Suppressor macrophage treated with lipopolysaccharide for 1 hour (primary cell): ENCODE data around the gene ZSWIM8.

ENCODE experiments used
- DNase-seq, 3 donors: peaks; one replicate each; pipeline ENCODE4 v3.0.0-alpha.2; 2020 to 2022

The ZSWIM8 gene

DNA sequence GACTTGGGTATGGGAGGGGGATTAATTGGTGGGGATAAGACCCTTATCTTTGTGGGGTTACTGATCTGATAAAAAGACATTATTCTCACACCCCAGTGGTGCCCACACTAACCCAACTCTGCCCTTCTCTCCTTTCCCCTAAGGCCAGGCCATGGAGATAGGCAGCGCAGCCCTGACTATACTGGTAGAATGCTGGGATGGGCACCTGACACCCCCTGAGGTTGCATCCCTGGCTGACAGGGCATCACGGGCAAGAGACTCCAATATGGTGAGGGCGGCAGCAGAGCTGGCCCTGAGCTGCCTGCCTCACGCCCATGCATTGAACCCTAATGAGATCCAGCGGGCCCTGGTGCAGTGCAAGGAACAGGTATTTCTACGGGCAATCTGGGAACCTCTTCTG lies 12.7 kb downstream of the ZSWIM8 start:
- DNase-seq = no peak

DNA sequence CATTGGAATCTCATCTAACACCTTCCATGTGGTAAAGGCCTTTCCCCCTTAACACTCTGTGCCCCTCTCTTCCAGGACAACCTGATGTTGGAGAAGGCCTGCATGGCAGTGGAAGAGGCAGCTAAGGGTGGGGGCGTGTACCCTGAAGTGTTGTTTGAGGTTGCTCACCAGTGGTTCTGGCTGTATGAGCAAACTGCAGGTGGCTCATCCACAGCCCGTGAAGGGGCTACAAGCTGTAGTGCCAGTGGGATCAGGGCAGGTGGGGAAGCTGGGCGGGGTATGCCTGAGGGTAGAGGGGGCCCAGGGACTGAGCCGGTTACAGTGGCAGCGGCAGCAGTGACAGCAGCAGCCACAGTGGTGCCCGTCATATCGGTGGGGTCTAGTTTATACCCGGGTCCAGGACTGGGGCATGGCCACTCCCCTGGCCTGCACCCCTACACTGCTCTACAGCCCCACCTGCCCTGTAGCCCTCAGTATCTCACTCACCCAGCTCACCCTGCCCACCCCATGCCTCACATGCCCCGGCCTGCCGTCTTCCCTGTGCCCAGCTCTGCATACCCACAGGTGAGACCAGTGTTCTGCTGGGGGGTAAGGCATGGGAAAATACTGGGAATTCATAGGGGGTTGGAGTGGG lies 13.6 kb downstream of the ZSWIM8 start:
- DNase-seq = no peak

DNA sequence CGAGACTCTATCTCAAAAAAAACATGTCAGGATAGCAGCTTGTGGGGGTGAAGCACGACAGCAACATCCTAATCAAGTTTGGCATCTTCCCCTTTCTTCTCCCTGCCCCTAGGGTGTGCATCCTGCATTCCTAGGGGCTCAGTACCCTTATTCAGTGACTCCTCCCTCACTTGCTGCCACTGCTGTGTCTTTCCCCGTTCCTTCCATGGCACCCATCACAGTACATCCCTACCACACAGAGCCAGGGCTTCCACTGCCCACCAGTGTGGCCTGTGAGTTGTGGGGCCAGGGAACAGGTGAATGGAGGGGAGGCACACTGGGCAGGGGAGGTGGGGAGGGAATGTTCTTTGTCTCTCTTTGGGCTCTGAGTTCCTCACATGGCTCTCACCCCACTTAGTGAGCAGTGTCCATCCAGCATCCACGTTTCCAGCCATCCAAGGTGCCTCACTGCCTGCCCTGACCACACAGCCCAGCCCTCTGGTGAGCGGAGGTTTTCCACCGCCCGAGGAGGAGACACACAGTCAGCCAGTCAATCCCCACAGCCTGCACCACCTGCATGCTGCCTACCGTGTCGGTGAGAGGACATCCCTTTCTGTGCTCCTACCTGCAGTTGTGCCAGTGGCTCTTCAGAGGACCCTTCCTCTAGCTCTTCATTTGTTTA lies 14.6 kb downstream of the ZSWIM8 start:
- no peak for DNase-seq

DNA sequence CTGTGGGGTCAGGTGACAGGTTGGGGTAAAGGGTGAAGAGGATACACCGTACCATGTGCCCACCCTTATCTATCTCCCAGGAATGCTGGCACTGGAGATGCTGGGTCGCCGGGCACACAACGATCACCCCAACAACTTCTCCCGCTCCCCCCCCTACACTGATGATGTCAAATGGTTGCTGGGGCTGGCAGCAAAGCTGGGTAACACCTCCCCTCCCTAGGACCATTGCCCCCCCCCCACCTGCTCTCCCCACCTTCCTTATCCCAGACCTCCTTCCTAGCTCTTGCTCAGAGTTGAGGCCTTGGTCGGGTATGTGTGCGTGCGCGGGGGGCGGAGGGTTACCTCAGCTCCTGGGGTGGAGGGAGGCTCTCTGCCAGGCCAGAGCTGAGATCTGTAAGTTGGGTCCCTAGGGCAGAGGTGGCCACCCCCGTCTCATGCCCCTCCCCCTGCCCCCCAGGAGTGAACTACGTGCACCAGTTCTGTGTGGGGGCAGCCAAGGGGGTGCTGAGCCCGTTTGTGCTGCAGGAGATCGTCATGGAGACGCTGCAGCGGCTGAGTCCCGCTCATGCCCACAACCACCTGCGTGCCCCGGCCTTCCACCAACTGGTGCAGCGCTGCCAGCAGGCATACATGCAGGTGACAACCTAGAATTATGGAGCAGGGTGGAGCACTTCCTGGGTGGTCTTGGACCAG lies 15.3 kb downstream of the ZSWIM8 start:
- DNase-seq = no peak

DNA sequence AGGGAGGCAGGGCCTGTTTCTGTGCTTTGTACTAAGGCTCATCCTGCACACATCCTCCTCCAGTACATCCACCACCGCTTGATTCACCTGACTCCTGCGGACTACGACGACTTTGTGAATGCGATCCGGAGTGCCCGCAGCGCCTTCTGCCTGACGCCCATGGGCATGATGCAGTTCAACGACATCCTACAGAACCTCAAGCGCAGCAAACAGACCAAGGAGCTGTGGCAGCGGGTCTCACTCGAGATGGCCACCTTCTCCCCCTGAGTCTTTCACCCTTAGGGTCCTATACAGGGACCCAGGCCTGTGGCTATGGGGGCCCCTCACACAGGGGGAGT lies 15.8 kb downstream of the ZSWIM8 start:
- no peak for DNase-seq

DNA sequence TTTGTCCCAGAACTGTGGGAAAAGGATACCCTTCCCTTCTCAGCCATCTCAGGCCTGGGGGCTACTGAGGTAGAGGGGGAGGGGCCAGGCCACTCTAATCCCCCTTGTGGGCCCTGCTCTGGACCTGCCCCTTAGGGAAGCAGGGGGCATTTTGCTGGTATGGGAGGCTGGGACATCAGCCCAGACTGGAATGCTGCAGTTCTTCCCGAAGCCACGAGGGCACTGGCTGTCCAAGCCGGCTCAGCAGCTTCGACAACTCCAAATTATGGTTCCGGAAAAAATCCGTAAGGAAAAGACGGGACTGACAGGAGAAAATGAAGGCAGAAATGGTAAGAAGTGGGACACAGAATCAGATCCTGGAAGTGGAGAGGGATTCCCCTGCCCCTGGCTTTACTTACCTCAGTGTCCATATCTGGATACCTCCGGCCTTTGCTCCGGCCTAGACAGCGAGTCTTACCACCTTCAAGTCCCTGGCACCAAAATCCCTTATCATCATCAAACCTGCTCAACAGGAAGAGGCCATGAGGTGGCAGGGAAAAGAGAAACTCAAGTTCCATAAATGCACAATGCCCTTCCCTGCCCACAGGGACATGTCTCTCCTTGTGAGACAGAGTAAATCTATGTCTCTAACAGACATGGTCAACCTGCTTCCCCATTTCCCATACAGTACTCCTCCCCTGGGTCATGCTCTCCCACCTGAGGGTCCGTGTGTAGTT lies 17.0 kb downstream of the ZSWIM8 start:
- DNase-seq = no peak

DNA sequence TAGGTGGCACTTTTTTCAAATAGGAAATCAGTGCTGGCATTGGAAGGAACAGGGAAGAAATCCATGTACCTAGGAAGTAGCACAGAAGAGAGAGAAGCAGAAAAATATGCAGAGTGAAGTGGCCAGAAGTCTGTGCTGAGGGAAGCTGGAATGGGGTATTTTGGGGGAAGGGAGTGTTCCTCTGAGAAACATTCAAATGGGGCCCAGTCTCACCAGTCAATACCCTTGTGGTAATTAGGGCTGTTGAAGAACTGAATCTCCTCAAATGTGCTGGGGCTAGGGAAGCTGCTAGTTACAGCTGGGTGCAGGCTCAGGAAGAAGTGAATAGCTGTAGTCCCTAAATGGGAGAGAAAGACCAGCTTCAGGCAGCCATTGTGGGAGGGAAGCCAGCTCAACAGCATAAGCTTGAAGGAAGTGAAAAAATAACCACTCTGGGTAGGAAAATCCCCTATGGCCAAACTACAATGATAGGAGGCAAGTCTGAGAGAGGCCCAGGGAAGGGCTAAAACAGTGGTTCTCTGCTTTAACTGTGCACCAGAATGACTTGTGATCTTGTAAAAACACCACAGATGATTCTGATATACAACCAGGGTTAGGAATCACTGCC lies 18.4 kb downstream of the ZSWIM8 start:
- DNase-seq = peak; percentile 75 to 80 (median 78)

DNA sequence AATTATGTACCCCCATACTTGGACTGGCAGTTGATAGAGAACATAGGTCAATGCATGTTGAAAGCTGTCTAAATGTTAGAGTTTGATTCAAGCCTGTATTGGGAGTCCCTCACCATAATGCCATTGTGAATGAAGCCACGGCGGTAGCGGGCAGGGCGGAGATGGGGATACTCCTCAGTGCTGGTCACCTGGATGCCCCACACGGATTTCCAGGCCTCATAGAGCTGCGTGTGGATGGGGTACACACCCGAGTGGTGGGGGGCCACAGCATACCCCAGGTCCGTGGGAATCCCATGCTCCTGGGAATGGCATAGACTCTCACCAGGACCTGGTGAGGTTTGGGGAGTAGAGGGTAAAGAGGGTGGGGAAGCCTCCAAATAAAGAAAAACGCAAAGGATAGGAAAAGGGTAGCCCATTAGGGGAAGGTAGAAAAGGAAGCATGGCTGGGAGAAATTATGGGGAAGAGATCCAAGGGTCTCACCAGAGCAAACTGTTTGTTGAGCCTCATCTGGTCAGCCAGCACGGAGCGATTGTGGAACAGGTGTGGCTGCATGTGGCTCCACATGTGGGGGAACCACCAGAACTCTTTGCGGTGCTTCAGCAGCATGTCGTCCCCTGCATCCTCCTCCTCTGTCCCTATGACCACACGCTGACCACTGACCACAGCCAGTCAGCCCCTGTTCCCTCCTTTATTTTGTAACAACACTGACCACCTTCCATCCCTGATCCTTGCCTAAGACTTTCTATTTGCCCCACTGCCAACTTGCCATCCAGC lies 21.0 kb downstream of the ZSWIM8 start:
- DNase-seq = no peak

DNA sequence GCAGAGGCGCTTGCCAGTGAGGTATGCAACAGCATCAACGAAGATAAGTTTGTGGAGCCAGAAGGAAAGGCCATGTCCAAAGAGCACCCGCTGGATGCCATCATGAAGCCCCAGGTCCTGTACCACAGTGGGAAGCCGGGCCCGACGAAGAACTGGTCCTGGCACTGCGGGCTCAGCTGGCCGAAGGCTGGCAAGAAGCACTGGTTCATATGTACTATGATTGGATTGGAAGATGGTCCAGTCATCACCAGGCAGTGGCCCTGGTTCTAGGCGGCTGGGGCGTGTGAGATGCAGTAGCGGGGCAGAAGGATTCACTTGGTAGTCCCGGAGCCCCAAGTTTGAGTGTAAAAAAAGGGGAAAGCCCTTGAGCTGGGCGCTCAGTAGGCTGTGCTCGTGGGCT lies 22.1 kb downstream of the ZSWIM8 start:
- no peak for DNase-seq

DNA sequence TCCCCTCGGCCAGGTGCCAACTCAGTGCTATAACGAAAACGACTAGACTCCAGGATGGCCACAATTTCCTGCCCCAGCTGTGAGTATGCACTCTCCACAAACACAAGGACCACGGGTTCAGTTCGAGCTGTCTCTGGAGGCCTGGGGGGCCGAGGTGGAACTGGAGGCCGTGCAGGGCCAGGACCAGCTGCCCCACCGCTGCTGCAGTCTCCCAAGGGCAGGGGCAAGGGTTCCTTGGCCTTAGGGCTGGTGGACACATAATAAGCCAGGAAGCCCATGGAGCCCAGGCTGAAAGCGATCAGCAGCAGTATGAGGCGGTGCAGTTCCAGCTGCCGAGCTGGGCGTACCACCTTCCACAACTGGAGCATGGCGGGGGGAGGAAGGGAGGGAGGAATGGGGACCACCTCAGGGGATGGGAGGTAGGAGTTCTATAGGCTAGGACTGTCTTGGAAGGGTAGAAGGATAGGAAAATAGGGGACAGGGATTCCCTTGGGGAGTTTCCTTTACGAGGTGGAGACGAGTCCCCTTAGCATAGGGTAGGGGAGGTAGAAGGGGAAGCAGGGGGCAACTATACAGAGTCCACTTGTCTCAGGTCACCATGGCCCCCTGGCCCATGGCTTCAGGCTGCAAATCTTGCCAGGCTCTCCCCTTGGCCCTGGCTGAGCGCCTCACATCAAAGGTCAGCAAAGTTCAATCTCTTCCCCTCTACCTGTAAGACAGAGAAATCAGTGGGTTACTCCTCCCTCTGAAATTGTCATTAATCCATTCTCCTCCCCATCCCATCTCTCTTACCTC lies 22.8 kb downstream of the ZSWIM8 start:
- no peak for DNase-seq

DNA sequence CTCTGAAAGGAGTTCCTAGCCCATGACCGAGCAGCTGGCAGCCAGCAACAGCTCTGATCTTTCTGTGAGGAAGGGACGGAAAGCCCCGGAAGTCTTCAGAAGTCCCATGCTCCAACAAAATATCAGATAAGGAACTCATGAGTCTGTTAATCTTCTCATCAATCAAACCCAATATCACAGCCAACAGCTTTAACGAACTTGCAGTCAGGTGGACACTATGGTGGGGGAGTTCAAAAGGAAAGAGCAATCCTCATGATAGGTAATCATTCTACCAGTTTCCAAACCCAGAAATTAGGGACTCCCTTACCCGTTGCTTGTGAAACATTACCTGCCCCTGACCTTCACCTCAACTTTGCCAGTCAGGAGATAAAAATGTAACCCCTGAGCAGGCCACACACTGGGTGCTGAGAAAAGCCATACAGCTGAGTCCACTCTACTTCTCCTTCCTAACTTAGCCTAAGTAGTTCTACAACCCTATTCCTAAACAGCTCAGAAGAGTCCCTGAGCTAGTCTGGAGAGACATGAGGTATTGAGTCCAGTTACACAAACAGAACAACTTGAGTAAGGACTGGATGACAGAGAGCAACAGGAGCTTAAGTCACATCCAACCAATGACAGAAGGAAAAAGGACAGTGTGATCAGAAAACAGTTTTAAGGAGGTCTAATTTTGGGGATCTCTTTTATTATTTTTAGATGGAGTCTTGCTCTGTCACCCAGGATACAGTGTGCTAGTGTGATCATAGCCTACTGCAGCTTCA lies 23.8 kb downstream of the ZSWIM8 start:
- peak; percentile 19 to 40 (median 24) for DNase-seq

DNA sequence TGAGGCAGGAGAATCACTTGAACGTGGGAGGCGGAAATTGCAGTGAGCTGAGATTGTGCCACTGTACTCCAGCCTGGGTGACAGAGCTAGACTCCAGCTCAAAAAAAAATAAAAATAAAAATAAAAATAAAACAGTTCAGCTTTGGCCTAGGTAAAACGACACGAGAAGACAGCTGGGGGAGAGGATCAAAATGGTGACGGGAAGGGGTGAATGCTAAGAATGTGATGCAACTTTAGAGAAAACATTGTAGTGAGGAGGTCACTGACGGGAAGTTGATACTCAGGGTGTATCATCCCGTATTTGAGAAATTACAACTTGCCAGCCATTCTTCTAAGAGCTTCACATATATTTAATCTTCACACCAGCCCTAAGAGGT lies 24.9 kb downstream of the ZSWIM8 start:
- DNase-seq = peak; percentile 61 to 87 (median 76)

DNA sequence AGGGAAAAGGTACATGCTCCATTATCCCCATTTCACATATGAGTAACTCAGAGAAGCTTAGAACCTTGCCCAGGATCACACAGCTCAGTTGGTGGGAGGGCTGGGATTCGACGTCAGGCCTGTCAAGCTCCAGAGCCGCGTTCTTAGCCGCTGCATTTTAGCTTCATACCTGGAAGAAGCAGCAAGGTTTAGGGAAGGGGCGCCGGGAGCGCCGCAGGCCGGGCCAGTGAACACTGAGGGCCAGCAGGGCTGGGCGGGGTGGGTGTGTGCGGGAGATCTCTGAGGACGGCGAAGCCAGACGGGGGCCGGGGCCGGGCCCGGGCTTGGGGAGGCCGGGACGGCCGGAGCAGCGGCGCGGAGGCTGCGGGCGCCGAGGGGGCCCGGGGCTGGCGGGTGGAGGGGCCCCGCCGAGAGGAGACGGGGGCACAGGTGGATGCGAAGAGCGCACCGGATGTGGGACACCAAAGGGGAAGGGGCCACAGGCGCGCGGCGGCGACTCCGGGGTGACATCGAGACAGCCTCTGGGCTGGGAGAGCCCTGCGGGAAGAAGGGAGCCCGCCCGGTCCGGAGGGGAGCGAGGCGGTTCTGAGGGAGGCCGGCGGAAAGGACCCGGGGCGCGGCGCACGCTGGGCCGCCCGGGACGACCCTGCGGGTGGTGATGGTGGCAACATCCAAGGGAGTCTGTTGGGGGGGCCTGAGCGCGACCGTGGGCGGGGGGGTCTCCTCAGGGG lies 25.5 kb downstream of the ZSWIM8 start:
- peak in 2 of 3 donors; percentile 13 to 60 for DNase-seq

DNA sequence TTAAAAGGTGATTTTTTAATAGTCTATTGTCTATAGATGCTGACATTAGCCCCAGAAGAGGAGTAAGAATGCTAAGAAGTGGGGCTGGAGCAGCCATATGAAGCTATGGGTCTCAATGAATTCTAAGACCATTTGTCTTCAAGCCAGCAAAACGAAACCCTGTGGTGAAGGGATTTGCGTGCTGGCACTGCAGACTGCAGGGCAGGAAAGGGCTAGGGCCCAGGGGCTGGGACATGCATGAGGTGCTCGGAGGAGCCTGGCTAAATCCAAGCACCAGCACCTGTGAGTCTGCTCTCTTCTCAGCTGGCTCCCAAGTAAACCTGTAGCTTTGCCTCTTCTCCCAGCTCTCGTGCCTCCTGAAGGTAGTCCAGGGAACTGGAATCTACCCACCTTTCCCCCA lies 27.3 kb downstream of the ZSWIM8 start:
- DNase-seq = no peak

DNA sequence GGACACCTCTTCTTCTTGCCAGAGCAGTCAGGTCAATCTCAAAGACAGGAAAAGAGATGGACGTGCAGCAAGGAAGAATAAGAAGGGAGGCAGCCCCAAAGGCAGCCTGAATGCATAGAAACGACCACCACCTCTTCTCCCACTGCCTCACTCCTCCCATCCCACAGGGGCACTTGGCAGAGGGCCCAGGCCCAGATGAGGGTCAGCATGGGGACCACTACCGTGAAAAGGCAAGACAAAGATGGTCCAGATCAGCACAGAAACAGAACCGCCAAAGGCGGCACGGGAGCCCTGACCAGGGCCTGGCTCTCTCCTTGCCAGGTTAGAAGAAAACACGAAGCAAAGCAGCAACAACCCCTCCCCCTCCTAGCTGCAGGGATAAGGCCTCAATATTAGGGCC lies 27.9 kb downstream of the ZSWIM8 start:
- no peak for DNase-seq

DNA sequence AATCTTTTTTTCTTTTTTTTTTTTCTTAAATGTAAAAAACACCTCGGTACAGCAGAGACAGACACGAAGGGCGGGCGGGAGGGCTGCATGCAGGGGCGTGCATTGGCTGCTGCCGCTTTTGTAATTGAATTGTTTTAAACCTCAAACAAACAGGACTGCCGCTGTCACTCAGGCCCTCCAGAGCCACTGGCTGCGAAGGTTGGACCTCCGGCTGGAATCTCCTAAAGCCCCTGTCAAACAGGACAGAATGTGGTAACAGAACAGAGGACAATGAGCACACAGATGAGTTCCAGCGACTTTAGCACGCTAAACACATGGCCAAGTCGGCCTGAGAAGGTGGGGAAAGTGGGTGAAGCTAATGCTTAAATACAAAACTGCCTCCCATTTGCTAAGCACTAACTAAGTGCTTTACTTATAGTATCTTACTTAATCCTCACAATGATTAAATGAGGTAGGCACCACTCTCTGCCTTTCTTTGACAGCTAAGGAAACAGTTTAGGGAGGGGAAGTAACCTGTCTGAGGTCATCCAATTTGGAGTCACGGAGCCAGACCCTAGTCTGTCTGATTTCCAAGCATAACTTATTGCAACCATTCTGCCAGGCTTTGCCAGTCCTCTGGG lies 29.0 kb downstream of the ZSWIM8 start:
- DNase-seq = no peak

DNA sequence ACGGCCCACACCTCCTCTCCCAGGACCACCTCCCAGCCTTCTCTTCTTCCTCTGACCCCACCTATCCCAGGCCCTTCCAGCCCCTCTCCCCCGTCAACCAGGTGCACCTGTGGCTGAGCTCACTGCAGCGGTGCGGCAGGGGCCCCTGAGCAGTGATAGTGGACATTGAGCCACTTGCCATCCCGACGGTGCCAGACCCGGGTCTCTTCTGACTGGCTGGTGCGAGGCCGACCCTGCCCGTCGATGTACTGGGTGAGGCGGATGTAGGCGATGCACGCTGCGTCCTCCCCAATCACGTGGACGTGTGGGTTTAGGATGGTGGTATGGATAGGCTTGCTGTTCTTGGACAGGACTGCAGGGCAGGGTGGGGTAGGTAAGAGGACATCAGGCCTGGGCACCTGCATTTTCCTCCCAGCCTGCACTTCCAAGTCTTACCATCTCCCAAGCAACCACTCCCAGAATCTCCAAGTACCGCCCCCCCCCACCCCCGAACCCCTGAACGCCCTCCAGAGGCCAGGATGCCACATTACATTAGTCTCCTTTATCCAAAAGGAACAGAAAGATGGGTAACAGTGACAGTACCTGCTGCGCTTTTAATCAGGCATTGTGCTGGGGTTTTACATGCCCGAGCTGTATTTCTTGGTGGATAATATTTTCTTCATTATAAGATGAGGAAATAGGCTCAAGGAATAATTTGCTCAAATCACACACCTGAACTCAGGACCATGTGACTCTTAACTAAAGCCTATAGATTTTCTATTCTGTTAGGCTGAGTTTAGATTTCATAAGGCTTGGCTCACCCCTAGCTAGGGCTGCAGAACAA lies 29.7 kb downstream of the ZSWIM8 start:
- DNase-seq = peak in 2 of 3 donors; percentile 19 to 50

DNA sequence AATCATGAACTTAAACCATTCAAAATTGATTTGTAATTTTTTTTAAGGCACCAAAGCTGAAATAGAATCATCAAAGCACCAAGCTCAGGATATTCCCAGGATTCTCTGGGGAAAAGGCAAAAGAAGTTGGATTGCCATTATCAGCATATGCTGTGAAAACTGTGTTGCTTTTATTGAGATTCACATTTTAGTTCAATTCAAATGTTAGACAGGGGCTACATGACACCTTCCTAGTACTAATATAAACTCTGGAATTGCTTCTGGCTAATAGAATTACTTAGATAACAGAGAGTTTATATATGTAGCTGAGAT lies 30.3 kb downstream of the ZSWIM8 start:
- no peak for DNase-seq
